SU-DHL-6 (cell line): ENCODE results near the gene AGRP.

ENCODE experiments used
- H2AFZ ChIP-seq: fragments of 200-600 bp; sonication (generic); 2 replicates; pipeline ENCODE4 v1.6.1; 2014; ENCODE audit warnings: low read depth, mild to moderate bottlenecking, moderate library complexity, mixed read lengths, antibody characterized with exemption, low read length; ENCODE audit not compliant: severe bottlenecking
- H3F3A ChIP-seq: fragments of 200-600 bp; shearing (Covaris generic); 2 replicates; pipeline ENCODE4 v1.6.0; 2016; ENCODE audit warnings: antibody characterized with exemption, mild to moderate bottlenecking; ENCODE audit not compliant: insufficient read depth
- H3K27ac ChIP-seq: fragments of 200-600 bp; sonication (generic); 2 replicates; pipeline ENCODE4 v1.5.1; 2016; ENCODE audit warnings: low read depth, mild to moderate bottlenecking, low read length, moderate library complexity, mixed read lengths
- H3K27me3 ChIP-seq: fragments of 200-600 bp; sonication (generic), shearing (Covaris generic); 2 replicates; pipeline ENCODE4 v1.6.0; 2014; ENCODE audit warnings: mild to moderate bottlenecking, low read length
- H3K36me3 ChIP-seq: fragments of 200-600 bp; sonication (generic); 2 replicates; pipeline ENCODE4 v1.6.1; 2014; ENCODE audit warnings: mild to moderate bottlenecking, low read length, mixed read lengths
- H3K4me2 ChIP-seq: fragments of 300-600, 200-600 bp; shearing (Covaris generic), sonication (generic); 2 replicates; pipeline ENCODE4 v1.6.0; 2014; ENCODE audit warnings: low read length, low read depth, mild to moderate bottlenecking; ENCODE audit not compliant: poor library complexity, severe bottlenecking
- H3K4me3 ChIP-seq: fragments of 200-600 bp; sonication (generic); 2 replicates; pipeline ENCODE4 v1.5.1; 2014; ENCODE audit warnings: antibody characterized with exemption, low read length, mild to moderate bottlenecking, mixed read lengths; ENCODE audit not compliant: insufficient read depth, poor library complexity, severe bottlenecking
- H3K79me2 ChIP-seq: fragments of 200-600 bp; sonication (generic); 2 replicates; pipeline ENCODE4 v1.6.1; 2014; ENCODE audit warnings: mild to moderate bottlenecking, low read length, moderate library complexity; ENCODE audit not compliant: insufficient read depth
- H3K9ac ChIP-seq: fragments of 200-600 bp; sonication (generic); 2 replicates; pipeline ENCODE4 v1.7.0; 2014; ENCODE audit warnings: mild to moderate bottlenecking, low read length
- H3K9me2 ChIP-seq: fragments of 200-600 bp; sonication (generic); replicated peaks from 2 replicates; pipeline ENCODE4 v1.6.1; 2014; ENCODE audit warnings: low read length; ENCODE audit not compliant: insufficient read depth
- H3K9me3 ChIP-seq: fragments of 200-600 bp; sonication (generic); 2 replicates; pipeline ENCODE4 v1.6.1; 2014; ENCODE audit warnings: low read length, mixed read lengths; ENCODE audit not compliant: insufficient read depth
- H4K20me1 ChIP-seq: fragments of 200-600 bp; sonication (generic); 2 replicates; pipeline ENCODE4 v1.6.1; 2014; ENCODE audit warnings: low read depth, mild to moderate bottlenecking, antibody characterized with exemption, low read length, moderate library complexity, mixed read lengths
- EZH2phosphoT487 ChIP-seq: fragments of 200-600 bp; sonication (generic), shearing (Covaris generic); conservative IDR thresholded peaks from 2 replicates; pipeline ENCODE4 v1.6.1; 2018; ENCODE audit warnings: mild to moderate bottlenecking, antibody characterized with exemption, low read length, moderate library complexity, mixed read lengths
- TF ChIP-seq, protein P1 (sequence below): fragments of 200-600 bp; sonication (generic); IDR thresholded peaks from one replicate; pipeline ENCODE4 v1.5.1; 2017; ENCODE audit warnings: antibody characterized with exemption, mild to moderate bottlenecking, low read length, moderate library complexity; ENCODE audit not compliant: insufficient read depth, poor library complexity, severe bottlenecking

The AGRP gene

GRCh38 chr16:67445913-67446907, 37.1 kb downstream of the AGRP start:
- H3K4me2 ChIP-seq, result no peak overlapping the region

GRCh38 chr16:67445441-67445912, 37.9 kb downstream of the AGRP start:
- Histone ChIP-seq H3K9ac (no peak overlapping the region), H3K36me3 (no peaks in the 10 kb centered on the region), H3K27me3 (no peaks in the 10 kb centered on the region), H2AFZ (no peak overlapping the region), H3K79me2 (no peaks in the 10 kb centered on the region; the same call in 1 of the 2 replicates), H3K9me2 (no peaks in the 10 kb centered on the region), H3F3A (no peaks in the 10 kb centered on the region), H3K9me3 (no peaks in the 10 kb centered on the region), H4K20me1 (no peaks in the 10 kb centered on the region), H3K4me3 (no peak overlapping the region), H3K4me2 (no peak overlapping the region), H3K27ac (no peak overlapping the region)
- no peak for TF ChIP-seq EZH2phosphoT487
- TF ChIP-seq, protein P1, sequence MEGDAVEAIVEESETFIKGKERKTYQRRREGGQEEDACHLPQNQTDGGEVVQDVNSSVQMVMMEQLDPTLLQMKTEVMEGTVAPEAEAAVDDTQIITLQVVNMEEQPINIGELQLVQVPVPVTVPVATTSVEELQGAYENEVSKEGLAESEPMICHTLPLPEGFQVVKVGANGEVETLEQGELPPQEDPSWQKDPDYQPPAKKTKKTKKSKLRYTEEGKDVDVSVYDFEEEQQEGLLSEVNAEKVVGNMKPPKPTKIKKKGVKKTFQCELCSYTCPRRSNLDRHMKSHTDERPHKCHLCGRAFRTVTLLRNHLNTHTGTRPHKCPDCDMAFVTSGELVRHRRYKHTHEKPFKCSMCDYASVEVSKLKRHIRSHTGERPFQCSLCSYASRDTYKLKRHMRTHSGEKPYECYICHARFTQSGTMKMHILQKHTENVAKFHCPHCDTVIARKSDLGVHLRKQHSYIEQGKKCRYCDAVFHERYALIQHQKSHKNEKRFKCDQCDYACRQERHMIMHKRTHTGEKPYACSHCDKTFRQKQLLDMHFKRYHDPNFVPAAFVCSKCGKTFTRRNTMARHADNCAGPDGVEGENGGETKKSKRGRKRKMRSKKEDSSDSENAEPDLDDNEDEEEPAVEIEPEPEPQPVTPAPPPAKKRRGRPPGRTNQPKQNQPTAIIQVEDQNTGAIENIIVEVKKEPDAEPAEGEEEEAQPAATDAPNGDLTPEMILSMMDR, result peak; percentile 11

More at GRCh38 chr16:67445913-67446907, 37.1 kb downstream of the AGRP start:
- Histone ChIP-seq H3F3A (no peaks in the 10 kb centered on the region), H3K36me3 (no peaks in the 10 kb centered on the region), H3K4me3 (no peak overlapping the region), H3K27ac (no peak overlapping the region), H3K79me2 (no peaks in the 10 kb centered on the region; the same call in 1 of the 2 replicates), H4K20me1 (no peaks in the 10 kb centered on the region), H3K27me3 (no peaks in the 10 kb centered on the region), H3K9me3 (no peaks in the 10 kb centered on the region), H2AFZ (no peak overlapping the region), H3K9ac (no peak overlapping the region), H3K9me2 (no peaks in the 10 kb centered on the region)
- TF ChIP-seq, protein P1, result no peak
- no peak for TF ChIP-seq EZH2phosphoT487

- Histone ChIP-seq H3K36me3 (no peaks in the 10 kb centered on the region), H3K27ac (no peak overlapping the region), H3K4me2 (no peak overlapping the region), H3K79me2 (no peaks in the 10 kb centered on the region; the same call in 1 of the 2 replicates), H3K9ac (no peak overlapping the region), H4K20me1 (no peaks in the 10 kb centered on the region), H3K9me2 (no peaks in the 10 kb centered on the region), H3K27me3 (no peaks in the 10 kb centered on the region), H3K9me3 (no peaks in the 10 kb centered on the region), H3F3A (no peaks in the 10 kb centered on the region), H3K4me3 (no peak overlapping the region), H2AFZ (no peak overlapping the region)
- no peak for TF ChIP-seq EZH2phosphoT487
- TF ChIP-seq, protein P1, result no peak
Measured at GRCh38 chr16:67445126-67445426, 38.3 kb downstream of the AGRP start.
